OCI-LY1 (cell line): ENCODE measurements around the gene ERO1A.

Experiments
- EZH2 ChIP-seq: fragments of 200-600 bp; sonication (generic), shearing (Covaris generic); IDR thresholded peaks from 2 replicates; pipeline ENCODE4 v1.8.0; 2017; ENCODE audit warnings: borderline replicate concordance, mixed run types, mild to moderate bottlenecking, antibody characterized with exemption, low read length, moderate library complexity, mixed read lengths
- TF ChIP-seq, protein P1 (sequence below): fragments of 200-600 bp; sonication (generic), shearing (Covaris generic); IDR thresholded peaks from 2 replicates; pipeline ENCODE4 v1.5.1; 2017; ENCODE audit warnings: mild to moderate bottlenecking, antibody characterized with exemption, low read length, moderate library complexity, mixed read lengths

DNA sequence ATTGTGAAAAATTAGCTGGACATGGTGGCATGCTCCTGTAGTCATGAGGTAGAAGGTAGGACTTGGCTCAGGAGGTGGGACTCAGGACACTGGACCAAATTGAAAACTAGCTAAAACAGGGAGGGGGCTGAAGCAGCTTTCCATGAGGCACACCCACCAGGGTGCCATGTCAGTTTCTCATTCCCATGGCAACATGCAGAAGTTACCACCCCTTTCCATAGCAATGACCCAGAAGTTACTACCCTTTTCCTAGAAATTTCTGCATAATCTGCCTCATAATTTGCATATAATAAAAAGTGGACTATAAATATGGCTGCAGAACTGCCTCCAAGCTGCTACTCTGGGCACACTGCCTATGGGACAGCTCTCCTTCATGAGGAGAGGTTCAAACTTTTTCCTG lies 38.5 kb downstream of the ERO1A start:
- TF ChIP-seq, protein P1, sequence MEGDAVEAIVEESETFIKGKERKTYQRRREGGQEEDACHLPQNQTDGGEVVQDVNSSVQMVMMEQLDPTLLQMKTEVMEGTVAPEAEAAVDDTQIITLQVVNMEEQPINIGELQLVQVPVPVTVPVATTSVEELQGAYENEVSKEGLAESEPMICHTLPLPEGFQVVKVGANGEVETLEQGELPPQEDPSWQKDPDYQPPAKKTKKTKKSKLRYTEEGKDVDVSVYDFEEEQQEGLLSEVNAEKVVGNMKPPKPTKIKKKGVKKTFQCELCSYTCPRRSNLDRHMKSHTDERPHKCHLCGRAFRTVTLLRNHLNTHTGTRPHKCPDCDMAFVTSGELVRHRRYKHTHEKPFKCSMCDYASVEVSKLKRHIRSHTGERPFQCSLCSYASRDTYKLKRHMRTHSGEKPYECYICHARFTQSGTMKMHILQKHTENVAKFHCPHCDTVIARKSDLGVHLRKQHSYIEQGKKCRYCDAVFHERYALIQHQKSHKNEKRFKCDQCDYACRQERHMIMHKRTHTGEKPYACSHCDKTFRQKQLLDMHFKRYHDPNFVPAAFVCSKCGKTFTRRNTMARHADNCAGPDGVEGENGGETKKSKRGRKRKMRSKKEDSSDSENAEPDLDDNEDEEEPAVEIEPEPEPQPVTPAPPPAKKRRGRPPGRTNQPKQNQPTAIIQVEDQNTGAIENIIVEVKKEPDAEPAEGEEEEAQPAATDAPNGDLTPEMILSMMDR: no peak
- TF ChIP-seq EZH2: no peak
